HG03457 (cell line): ENCODE data around the gene C1QTNF4.
A peak's percentile ranks its signal among the peaks of the same experiment; 100 is the strongest.
"Not testable (repeated sequence)": the region's sequence is repeated elsewhere in the genome, so short reads cannot be mapped to it uniquely, and the experiment has no call there.

Experiments used
- ATAC-seq: cut with Tn5 transposase; IDR thresholded peaks from one replicate; pipeline ENCODE4 v1.9.1; 2021; ENCODE audit warnings: moderate number of reproducible peaks; ENCODE audit not compliant: unreplicated experiment

The C1QTNF4 gene

GRCh38 chr11:47593934-47594855 lies at the start of gene C1QTNF4:
C1QTNF4 (minus strand) TSS chr11:47594411; CDS start chr11:47590810, 3,601 bp downstream.
- no peak for ATAC-seq

GRCh38 chr11:47642099-47642855 lies 48.1 kb upstream of the C1QTNF4 start, which contains the start of gene MTCH2:
MTCH2 (minus strand) TSS chr11:47642559; CDS start chr11:47642465, 94 bp downstream.
- peak; percentile 91 for ATAC-seq

- ATAC-seq, result no peak
Observed at GRCh38 chr11:47641600-47642098, 47.4 kb upstream of the C1QTNF4 start.

GRCh38 chr11:47640506-47640905 lies 46.3 kb upstream of the C1QTNF4 start:
- ATAC-seq, result not testable (repeated sequence)

GRCh38 chr11:47636331-47636730 lies 42.1 kb upstream of the C1QTNF4 start:
- ATAC-seq, result not testable (repeated sequence)

DNA sequence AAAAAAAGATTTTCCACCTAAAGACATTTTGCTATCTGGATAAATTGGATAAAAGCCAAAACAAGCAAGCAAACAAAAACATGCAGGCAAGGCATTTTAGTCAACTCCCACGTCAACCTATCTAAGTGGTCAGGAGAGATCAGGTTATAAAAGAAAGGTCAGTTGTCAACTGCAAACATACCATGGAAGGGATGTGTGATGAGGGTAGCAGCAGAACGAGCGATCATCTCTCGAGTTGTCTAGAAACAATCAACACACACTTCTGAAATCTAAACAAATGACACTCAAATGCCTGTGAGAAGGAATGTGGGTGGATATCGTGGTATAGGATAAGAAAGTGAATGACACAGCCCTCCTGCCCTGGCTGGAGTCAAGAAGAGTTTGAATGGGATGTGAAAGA lies 37.3 kb upstream of the C1QTNF4 start:
- no peak for ATAC-seq

- no peak for ATAC-seq
Observed at GRCh38 chr11:47628026-47628425, 33.8 kb upstream of the C1QTNF4 start.

- no peak for ATAC-seq
Observed at GRCh38 chr11:47626234-47626633, 32.0 kb upstream of the C1QTNF4 start.

GRCh38 chr11:47620836-47621378 lies 26.7 kb upstream of the C1QTNF4 start:
- no peak for ATAC-seq

GRCh38 chr11:47617417-47617809 lies 23.2 kb upstream of the C1QTNF4 start:
- no peak for ATAC-seq

- no peak for ATAC-seq
Observed at GRCh38 chr11:47616726-47617416, 22.7 kb upstream of the C1QTNF4 start.

DNA sequence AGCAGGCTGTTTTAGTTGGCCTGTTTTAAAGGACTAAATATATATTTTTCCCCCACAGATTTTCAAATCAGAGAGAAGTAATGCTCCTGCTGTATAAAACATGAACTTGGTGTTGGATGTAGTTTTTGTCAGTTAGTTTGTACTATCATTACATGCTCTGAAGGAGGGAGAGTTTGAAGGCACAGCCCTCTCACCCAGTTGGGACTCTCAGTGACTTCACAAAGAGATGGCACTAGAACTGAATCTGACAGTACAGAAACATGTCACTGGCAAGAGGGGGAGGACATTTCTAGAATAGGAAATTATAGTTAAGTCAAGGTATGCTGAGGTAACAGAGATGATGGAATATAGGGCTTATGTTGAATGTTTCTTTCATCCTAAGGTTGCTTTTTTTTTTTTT lies 21.0 kb upstream of the C1QTNF4 start:
- ATAC-seq, result no peak

DNA sequence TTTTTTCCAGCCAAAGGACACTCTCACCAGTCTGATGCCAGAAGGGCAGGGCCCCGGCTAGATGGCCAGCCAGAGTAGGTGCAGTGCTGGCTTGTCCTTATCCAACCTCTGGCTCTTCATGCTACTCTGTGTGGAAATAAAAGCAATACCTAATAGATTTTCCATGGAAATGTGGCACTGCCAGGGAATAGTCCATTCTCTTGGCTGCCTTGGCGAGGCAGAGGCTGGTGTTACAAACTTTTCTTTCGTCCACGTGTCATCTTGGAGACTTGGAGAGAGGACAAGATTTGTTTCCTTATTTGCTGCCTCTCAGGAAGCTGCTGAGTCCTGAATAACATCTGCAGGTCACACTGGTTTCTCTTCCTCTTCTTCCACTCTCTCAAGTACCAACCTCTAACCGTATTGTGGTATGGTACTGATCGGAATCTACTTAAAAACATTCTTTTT lies 17.2 kb upstream of the C1QTNF4 start:
- ATAC-seq, result peak; percentile 90

DNA sequence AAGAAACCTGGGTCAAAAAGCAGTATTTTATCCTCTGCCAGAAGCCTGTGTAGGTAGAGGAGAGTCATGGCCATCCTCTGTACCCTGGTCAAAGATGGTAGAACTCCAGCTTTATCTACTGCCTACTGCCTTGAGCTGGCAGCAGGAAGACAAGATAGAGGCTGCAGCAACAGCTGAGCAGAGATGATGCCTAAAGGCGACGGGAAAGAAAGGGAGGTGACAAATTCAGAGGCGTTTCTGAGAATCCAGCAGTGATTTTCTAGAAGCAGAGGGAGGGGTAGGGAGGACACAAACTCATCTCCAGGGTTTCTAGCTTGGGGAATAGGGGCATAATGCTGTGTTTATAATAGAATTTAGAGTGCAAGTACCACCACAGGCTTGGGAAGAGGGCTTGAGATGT lies 15.5 kb upstream of the C1QTNF4 start:
- ATAC-seq, result no peak

DNA sequence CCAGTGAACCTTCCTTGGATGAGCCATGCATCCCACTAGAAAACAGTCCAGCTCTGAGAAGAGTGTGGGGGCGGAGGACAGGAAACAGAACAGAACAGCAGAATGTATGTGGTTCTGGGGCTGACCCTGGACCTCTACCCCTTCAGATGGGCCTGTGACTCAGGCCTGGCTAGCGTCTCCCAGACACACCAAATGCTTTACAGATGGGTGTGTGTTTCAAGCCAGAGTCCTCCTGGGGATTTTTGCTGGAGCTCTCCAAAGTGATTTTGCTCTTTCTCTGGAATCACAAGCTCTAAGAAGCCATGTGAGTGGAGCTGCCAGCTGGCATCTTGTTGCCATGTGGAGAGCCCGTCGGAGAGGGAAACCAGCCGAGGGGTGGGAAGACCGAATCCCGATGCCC lies 13.2 kb upstream of the C1QTNF4 start:
- ATAC-seq, result no peak

DNA sequence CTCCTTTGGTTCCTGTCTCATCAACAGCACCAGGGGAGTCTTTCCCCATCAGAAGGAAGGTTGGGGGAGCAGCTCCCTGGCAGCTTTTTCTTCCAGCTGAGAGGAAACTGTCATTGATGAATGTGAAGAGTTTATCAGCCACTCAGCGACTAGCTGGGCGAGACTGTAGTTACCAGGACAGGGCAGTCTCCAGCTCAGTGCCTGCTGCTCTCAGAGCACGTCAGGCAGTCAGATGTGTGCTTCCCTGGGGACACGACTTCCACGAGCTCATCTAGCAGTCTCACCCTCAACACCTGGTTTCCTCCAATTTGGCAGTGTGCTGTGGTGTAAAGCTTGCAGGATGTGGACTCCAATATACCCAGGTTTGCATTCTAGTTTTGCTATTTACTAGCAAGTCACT lies 12.5 kb upstream of the C1QTNF4 start:
- no peak for ATAC-seq

DNA sequence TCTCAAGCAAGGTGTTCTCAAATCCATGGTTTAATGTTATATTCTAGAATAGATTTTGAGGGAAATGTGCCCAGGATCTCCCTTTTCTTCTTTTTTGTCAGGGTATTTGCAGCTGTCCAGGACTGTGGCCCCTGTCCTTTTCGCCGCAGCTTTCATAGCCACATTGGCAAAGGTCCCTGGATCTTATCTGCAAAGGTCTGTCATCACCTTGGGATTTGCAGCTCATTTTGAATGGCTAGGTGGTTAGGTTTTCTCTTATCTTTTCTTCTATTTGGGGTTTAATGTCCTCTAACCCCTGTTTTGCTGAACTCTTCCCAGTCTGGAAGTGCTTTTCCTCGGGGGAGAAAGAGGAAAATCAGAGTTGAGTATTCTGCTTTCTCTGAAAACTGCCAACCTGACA lies 11.7 kb upstream of the C1QTNF4 start:
- ATAC-seq, result no peak

GRCh38 chr11:47603295-47603694 lies 9.1 kb upstream of the C1QTNF4 start:
- no peak for ATAC-seq

GRCh38 chr11:47599902-47600301 lies 5.7 kb upstream of the C1QTNF4 start:
- no peak for ATAC-seq

DNA sequence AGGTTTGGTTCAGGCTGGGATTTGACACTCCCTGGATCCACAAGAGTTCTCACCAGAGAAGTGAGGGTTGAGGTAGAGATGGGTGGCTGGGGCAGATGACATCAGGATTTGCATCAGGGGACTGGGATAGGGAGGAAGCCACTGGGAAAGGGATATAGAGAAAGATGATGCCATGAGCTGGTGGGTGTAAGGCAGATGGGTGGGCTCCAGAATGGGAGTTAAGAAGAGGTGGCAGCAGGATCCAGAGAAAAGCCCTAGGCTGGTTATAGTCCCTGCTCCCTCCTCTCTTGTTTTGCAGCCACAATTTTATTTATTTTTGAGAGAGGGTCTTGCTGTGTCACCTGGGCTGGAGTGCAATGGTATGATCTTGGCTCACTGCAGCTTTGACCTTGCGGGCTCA lies 1.8 kb upstream of the C1QTNF4 start:
- ATAC-seq, result no peak

DNA sequence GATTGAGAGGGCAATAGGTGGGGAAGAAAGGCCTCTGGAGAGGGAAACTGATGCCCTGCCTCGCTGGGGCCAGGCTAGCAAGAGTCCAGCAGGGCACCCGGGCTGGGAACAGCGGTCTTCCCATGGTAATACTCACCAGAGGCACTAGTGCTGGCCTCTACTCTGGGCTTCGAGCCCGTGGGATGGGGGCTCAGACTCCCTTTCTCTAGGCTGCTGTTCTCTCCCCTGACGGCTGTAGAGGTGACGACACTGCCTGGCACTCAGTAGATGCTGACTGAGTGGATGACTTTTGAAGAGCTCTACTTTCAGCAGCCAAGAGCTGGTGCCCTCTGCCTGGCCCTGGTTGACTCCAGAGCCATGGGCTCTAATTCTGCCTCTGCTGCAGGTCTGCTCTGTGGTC lies 818 bp upstream of the C1QTNF4 start:
- no peak for ATAC-seq
